K562 (cell line): Measurements from ENCODE around the gene CEP350.

ENCODE experiments used
- CCNT2 ChIP-seq: IDR thresholded peaks from 2 replicates; pipeline ENCODE4 v1.6.1; 2011; ENCODE audit warnings: borderline replicate concordance, low read depth, mild to moderate bottlenecking, moderate library complexity, mixed read lengths, low read length; ENCODE audit not compliant: insufficient read length; ENCODE audit errors: extremely low read depth
- CTBP1 ChIP-seq: fragments of 450-650 bp; IDR thresholded peaks from 2 replicates; pipeline ENCODE4 v1.6.1; 2016; ENCODE audit warnings: borderline replicate concordance
- GTF2F1 ChIP-seq: IDR thresholded peaks from 2 replicates; pipeline ENCODE4 v1.6.1; 2011; ENCODE audit warnings: low read depth, low read length, improper control_type of control experiment
- JUNB ChIP-seq: fragments of 450-650 bp; formaldehyde crosslinking; conservative IDR thresholded peaks from 2 replicates; pipeline ENCODE4 v1.4.0; 2020; ENCODE audit warnings: mild to moderate bottlenecking
- KAT8 ChIP-seq: fragments of 450-650 bp; IDR thresholded peaks from 2 replicates; pipeline ENCODE4 v1.6.1; 2016; ENCODE audit warnings: low read depth, mild to moderate bottlenecking
- NFIC ChIP-seq: fragments of 450-650 bp; IDR thresholded peaks from 2 replicates; pipeline ENCODE4 v1.6.1; 2017; ENCODE audit warnings: mild to moderate bottlenecking, inconsistent platforms
- POLR2A ChIP-seq: fragments of 450-650 bp; conservative IDR thresholded peaks from 2 replicates; pipeline ENCODE4 v1.6.1; 2016
- SOX6 ChIP-seq: fragments of 450-650 bp; IDR thresholded peaks from 2 replicates; pipeline ENCODE4 v1.6.1; 2014; ENCODE audit warnings: mild to moderate bottlenecking
- ZNF274 ChIP-seq: IDR thresholded peaks from 2 replicates; pipeline ENCODE4 v1.6.1; 2011; ENCODE audit warnings: low read depth, mild to moderate bottlenecking, low read length, moderate library complexity, borderline replicate concordance
- TF ChIP-seq, protein P1 (sequence below), 3 experiments: IDR thresholded peaks in 2 of 3; conservative IDR thresholded peaks in 1 of 3; 2 replicates each; pipeline ENCODE4 v1.5.1; 2011 to 2012; ENCODE audit warnings: low read length in 3 of 3, mild to moderate bottlenecking in 3 of 3, control low read depth in 2 of 3, improper control_type of control experiment in 1 of 3, inconsistent platforms in 1 of 3, low read depth in 1 of 3, mixed read lengths in 1 of 3, moderate library complexity in 1 of 3; ENCODE audit not compliant: insufficient read depth in 2 of 3

DNA sequence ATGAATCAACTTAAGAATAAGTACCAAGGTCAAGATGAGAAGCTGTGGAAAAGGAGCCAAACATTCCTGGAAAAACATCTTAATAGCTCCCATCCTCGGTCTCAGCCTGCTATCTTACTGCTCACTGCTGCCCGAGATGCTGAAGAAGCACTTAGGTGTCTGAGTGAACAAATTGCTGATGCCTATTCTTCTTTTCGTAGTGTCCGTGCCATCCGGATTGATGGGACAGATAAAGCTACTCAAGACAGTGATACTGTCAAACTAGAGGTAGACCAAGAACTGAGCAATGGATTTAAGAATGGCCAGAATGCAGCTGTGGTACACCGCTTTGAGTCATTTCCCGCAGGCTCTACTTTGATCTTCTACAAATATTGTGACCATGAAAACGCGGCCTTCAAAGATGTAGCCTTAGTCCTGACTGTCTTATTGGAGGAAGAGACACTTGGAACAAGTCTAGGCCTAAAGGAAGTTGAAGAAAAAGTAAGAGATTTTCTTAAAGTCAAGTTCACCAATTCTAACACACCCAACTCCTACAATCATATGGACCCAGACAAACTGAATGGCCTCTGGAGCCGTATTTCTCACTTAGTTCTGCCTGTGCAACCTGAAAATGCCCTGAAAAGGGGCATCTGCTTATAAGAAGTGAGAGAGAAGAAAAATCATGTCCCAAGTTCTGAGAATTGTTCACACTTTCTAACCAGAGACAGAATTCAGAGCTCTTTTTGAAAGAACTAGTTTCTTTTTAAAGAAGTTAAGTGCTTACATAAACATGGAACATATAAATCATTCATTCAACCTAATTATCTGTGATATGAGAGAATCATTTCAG, 36.8 kb upstream of the CEP350 start:
- TF ChIP-seq, protein P1, sequence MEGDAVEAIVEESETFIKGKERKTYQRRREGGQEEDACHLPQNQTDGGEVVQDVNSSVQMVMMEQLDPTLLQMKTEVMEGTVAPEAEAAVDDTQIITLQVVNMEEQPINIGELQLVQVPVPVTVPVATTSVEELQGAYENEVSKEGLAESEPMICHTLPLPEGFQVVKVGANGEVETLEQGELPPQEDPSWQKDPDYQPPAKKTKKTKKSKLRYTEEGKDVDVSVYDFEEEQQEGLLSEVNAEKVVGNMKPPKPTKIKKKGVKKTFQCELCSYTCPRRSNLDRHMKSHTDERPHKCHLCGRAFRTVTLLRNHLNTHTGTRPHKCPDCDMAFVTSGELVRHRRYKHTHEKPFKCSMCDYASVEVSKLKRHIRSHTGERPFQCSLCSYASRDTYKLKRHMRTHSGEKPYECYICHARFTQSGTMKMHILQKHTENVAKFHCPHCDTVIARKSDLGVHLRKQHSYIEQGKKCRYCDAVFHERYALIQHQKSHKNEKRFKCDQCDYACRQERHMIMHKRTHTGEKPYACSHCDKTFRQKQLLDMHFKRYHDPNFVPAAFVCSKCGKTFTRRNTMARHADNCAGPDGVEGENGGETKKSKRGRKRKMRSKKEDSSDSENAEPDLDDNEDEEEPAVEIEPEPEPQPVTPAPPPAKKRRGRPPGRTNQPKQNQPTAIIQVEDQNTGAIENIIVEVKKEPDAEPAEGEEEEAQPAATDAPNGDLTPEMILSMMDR (IDR thresholded peaks at IDR 0.05 in 2 of 3, conservative IDR thresholded peaks at IDR 0.05 in 1 of 3; ENCODE audit: insufficient read depth in 2 of 3, low read depth in 1 of 3, low read length in 3 of 3), result no peak
- TF ChIP-seq KAT8, result no peak
- TF ChIP-seq SOX6, result no peak
- no peak for TF ChIP-seq JUNB
- TF ChIP-seq CCNT2, result no peak
- TF ChIP-seq POLR2A, result no peak
- TF ChIP-seq GTF2F1, result no peak
- no peak for TF ChIP-seq ZNF274
- no peak for TF ChIP-seq NFIC
- TF ChIP-seq CTBP1, result no peak
